WTC11 (cell line): ENCODE results near the gene ANTKMT. TPM values are rescaled to one million over a fixed set of nuclear protein-coding genes. Genes with fewer than 3 reads are reported as not detected.

Source experiments
- ATAC-seq: fragments of 200-7000 bp; cut with Tn5 transposase; 2 replicates; pipeline ENCODE4 v1.10.0; 2021; ENCODE audit warnings: mild to moderate bottlenecking, moderate library complexity
- CTCF ChIA-PET: fragments of 300-600 bp; sonication (Branson Sonifier 250); formaldehyde crosslinking; loops from one replicate; lab custom pipeline; 2021; ENCODE audit warnings: antibody characterized with exemption; lab: Charles Lee
- POLR2A ChIA-PET: fragments of 350-600 bp; sonication (Branson Sonifier 250); formaldehyde crosslinking; loops from one replicate; lab custom pipeline; 2021; ENCODE audit warnings: antibody characterized with exemption; lab: Charles Lee
- DNase-seq: peaks from one replicate; pipeline ENCODE4 v3.0.0; 2021; ENCODE audit warnings: low spot score
- H3K27ac Mint-ChIP-seq: 2 replicates; pipeline ENCODE4 v1.8.0; 2021; ENCODE audit warnings: mixed read lengths
- H3K27me3 Mint-ChIP-seq: 2 replicates; pipeline ENCODE4 v1.8.0; 2021; ENCODE audit warnings: low read depth, mild to moderate bottlenecking, moderate library complexity, mixed read lengths
- H3K36me3 Mint-ChIP-seq: 2 replicates; pipeline ENCODE4 v1.8.0; 2021; ENCODE audit warnings: mixed read lengths
- H3K4me1 Mint-ChIP-seq: 2 replicates; pipeline ENCODE4 v1.8.0; 2022; ENCODE audit warnings: mixed read lengths
- H3K4me3 Mint-ChIP-seq: 2 replicates; pipeline ENCODE4 v1.8.0; 2021; ENCODE audit warnings: mild to moderate bottlenecking, moderate library complexity, mixed read lengths
- H3K9me3 Mint-ChIP-seq: 2 replicates; pipeline ENCODE4 v1.8.0; 2021; ENCODE audit warnings: mixed read lengths
- ELF4 ChIP-seq: sonication (generic); formaldehyde crosslinking; IDR thresholded peaks from 2 replicates; pipeline ENCODE4 v1.8.1; 2022; ENCODE audit warnings: low read depth, mild to moderate bottlenecking, moderate library complexity, missing genetic modification reagents
- ESRRA ChIP-seq: sonication (generic); formaldehyde crosslinking; IDR thresholded peaks from 2 replicates; pipeline ENCODE4 v1.8.1; 2022; ENCODE audit warnings: mild to moderate bottlenecking, missing genetic modification reagents, borderline replicate concordance
- FOXJ3 ChIP-seq: sonication (generic); formaldehyde crosslinking; IDR thresholded peaks from 2 replicates; pipeline ENCODE4 v1.9.0; 2021; ENCODE audit warnings: missing genetic modification reagents, mild to moderate bottlenecking, borderline replicate concordance
- GABPB1 ChIP-seq: sonication (generic); formaldehyde crosslinking; IDR thresholded peaks from 2 replicates; pipeline ENCODE4 v1.8.1; 2023; ENCODE audit warnings: mild to moderate bottlenecking, missing genetic modification reagents
- MXD4 ChIP-seq: fragments of 250-450 bp; sonication (Bioruptor Pico); IDR thresholded peaks from 2 replicates; pipeline ENCODE4 v1.8.0; 2021; ENCODE audit warnings: mild to moderate bottlenecking, moderate library complexity, borderline replicate concordance
- MYBL2 ChIP-seq: sonication (generic); formaldehyde crosslinking; IDR thresholded peaks from 2 replicates; pipeline ENCODE4 v1.8.1; 2023; ENCODE audit warnings: mild to moderate bottlenecking, moderate library complexity, missing genetic modification reagents
- NR2C2 ChIP-seq: sonication (generic); formaldehyde crosslinking; IDR thresholded peaks from 2 replicates; pipeline ENCODE4 v1.8.0; 2022; ENCODE audit warnings: mild to moderate bottlenecking, missing genetic modification reagents
- RORB ChIP-seq: fragments of 250-450 bp; sonication (Bioruptor Pico); IDR thresholded peaks from 2 replicates; pipeline ENCODE4 v1.9.0; 2021; ENCODE audit warnings: mild to moderate bottlenecking
- SMAD3 ChIP-seq: sonication (generic); formaldehyde crosslinking; IDR thresholded peaks from 2 replicates; pipeline ENCODE4 v1.8.0; 2022; ENCODE audit warnings: missing genetic modification reagents, mild to moderate bottlenecking, borderline replicate concordance
- TP53 ChIP-seq: sonication (generic); formaldehyde crosslinking; IDR thresholded peaks from 2 replicates; pipeline ENCODE4 v1.8.1; 2023; ENCODE audit warnings: mild to moderate bottlenecking, missing genetic modification reagents
- ZBTB21 ChIP-seq: sonication (generic); formaldehyde crosslinking; IDR thresholded peaks from 2 replicates; pipeline ENCODE4 v1.8.1; 2023; ENCODE audit warnings: mild to moderate bottlenecking, missing genetic modification reagents, borderline replicate concordance
- ZNF219 ChIP-seq: sonication (generic); formaldehyde crosslinking; IDR thresholded peaks from 2 replicates; pipeline ENCODE4 v1.8.0; 2023; ENCODE audit warnings: missing genetic modification reagents, mild to moderate bottlenecking, borderline replicate concordance
- ZNF396 ChIP-seq: fragments of 250-450 bp; sonication (Bioruptor Pico); IDR thresholded peaks from 2 replicates; pipeline ENCODE4 v1.8.0; 2021; ENCODE audit warnings: mild to moderate bottlenecking, moderate library complexity, borderline replicate concordance
- total RNA-seq: library from RNA; stranded (reverse); gene quantifications from 3 replicates; pipeline ENCODE4 v1.2.3, GENCODE V29; 2021
- TF ChIP-seq, protein P1 (sequence below): sonication (generic); formaldehyde crosslinking; IDR thresholded peaks from 2 replicates; pipeline ENCODE4 v1.8.1; 2022; ENCODE audit warnings: low read depth, mild to moderate bottlenecking, moderate library complexity, missing genetic modification reagents, borderline replicate concordance
- TF ChIP-seq, protein P2 (sequence below): fragments of 250-450 bp; sonication (Bioruptor Pico); IDR thresholded peaks from 2 replicates; pipeline ENCODE4 v1.9.0; 2021; ENCODE audit warnings: mild to moderate bottlenecking, borderline replicate concordance
- TF ChIP-seq, protein P3 (sequence below): sonication (generic); formaldehyde crosslinking; IDR thresholded peaks from 2 replicates; pipeline ENCODE4 v1.8.0; 2022; ENCODE audit warnings: mild to moderate bottlenecking, missing genetic modification reagents
- TF ChIP-seq, protein P4 (sequence below): sonication (generic); formaldehyde crosslinking; IDR thresholded peaks from 2 replicates; pipeline ENCODE4 v1.8.0; 2022; ENCODE audit warnings: missing genetic modification reagents
- TF ChIP-seq, protein P5 (sequence below): sonication (generic); formaldehyde crosslinking; IDR thresholded peaks from 2 replicates; pipeline ENCODE4 v1.8.0; 2022; ENCODE audit warnings: mild to moderate bottlenecking, missing genetic modification reagents

The ANTKMT gene
- total RNA-seq, 1 experiment from 2014 or later = 40.6 TPM

DNA sequence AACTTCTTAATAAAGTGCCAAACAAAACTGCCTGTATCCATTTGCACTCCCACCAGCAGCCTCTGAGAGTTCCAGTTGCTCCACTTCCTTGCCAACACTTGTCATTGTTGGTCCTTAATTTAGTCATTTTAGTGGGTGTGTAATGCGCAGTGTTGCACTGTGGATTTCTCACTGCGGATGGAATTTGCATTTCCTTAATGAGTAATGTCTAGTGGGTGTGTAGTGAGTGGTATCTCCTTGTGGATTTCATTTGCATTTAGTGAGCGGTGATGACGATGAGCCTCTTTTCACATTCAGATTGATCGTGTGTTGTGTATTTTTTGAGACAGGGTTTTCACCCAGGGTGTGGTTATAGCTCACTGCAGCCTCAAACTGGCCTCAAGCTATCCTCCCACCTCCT lies 35.5 kb downstream of the ANTKMT start (continued):
- TF ChIP-seq MYBL2 (no peak), ESRRA (no peak), SMAD3 (CRISPR knock-in tag) (no peak), FOXJ3 (CRISPR knock-in tag) (no peak), ZNF396 (CRISPR knock-in tag) (no peak)

DNA sequence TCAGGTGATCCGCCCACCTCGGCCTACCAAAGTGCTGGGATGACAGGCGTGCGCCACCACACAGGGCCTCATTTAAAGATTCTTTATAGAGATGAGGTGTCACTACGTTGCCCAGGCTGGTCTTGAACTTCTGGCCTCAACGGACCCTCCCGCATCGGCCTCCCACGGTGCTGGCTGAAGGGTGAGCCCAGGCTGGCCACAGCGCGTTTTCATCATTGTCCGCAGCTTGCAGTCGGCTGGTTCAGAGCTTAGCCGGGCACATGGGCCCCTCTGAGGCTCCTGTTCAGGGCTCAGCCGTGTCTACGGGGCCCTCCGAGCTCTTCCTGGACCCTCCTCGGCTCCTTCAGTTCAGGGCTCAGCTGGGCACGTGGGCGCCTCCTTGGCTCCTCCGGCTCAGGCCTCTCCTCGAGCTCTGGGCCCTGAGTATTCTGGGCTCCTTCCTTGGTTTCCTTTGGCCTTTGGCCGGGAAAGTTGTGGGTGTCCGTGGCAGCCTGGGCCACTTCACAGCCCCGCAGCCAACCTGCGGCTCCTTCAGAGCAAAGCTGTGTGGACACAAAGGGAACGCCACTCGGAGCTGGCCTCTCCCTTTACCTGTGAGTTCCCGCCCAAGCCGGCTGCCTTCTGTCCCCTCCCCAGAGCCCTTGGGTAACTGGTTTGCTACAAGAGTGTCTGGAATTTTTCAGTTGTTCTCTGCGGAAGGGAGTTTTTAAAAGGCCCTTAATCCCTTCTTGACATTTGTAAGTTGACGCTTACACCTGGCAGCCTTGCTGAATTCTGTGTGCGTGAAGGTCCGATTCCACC lies 38.4 kb downstream of the ANTKMT start:
- TF ChIP-seq MXD4 (CRISPR knock-in tag) (no peak), TP53 (CRISPR knock-in tag) (no peak), NR2C2 (CRISPR knock-in tag) (no peak), ZNF219 (CRISPR knock-in tag) (no peak), GABPB1 (CRISPR knock-in tag) (no peak), ZBTB21 (CRISPR knock-in tag) (no peak), SMAD3 (CRISPR knock-in tag) (no peak), ELF4 (no peak), RORB (CRISPR knock-in tag) (no peak), ZNF396 (CRISPR knock-in tag) (no peak)
- TF ChIP-seq, protein P1, sequence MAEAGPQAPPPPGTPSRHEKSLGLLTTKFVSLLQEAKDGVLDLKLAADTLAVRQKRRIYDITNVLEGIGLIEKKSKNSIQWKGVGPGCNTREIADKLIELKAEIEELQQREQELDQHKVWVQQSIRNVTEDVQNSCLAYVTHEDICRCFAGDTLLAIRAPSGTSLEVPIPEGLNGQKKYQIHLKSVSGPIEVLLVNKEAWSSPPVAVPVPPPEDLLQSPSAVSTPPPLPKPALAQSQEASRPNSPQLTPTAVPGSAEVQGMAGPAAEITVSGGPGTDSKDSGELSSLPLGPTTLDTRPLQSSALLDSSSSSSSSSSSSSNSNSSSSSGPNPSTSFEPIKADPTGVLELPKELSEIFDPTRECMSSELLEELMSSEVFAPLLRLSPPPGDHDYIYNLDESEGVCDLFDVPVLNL = no peak
- TF ChIP-seq, protein P2, sequence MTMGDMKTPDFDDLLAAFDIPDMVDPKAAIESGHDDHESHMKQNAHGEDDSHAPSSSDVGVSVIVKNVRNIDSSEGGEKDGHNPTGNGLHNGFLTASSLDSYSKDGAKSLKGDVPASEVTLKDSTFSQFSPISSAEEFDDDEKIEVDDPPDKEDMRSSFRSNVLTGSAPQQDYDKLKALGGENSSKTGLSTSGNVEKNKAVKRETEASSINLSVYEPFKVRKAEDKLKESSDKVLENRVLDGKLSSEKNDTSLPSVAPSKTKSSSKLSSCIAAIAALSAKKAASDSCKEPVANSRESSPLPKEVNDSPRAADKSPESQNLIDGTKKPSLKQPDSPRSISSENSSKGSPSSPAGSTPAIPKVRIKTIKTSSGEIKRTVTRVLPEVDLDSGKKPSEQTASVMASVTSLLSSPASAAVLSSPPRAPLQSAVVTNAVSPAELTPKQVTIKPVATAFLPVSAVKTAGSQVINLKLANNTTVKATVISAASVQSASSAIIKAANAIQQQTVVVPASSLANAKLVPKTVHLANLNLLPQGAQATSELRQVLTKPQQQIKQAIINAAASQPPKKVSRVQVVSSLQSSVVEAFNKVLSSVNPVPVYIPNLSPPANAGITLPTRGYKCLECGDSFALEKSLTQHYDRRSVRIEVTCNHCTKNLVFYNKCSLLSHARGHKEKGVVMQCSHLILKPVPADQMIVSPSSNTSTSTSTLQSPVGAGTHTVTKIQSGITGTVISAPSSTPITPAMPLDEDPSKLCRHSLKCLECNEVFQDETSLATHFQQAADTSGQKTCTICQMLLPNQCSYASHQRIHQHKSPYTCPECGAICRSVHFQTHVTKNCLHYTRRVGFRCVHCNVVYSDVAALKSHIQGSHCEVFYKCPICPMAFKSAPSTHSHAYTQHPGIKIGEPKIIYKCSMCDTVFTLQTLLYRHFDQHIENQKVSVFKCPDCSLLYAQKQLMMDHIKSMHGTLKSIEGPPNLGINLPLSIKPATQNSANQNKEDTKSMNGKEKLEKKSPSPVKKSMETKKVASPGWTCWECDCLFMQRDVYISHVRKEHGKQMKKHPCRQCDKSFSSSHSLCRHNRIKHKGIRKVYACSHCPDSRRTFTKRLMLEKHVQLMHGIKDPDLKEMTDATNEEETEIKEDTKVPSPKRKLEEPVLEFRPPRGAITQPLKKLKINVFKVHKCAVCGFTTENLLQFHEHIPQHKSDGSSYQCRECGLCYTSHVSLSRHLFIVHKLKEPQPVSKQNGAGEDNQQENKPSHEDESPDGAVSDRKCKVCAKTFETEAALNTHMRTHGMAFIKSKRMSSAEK (CRISPR knock-in tag) = no peak
- TF ChIP-seq, protein P3, sequence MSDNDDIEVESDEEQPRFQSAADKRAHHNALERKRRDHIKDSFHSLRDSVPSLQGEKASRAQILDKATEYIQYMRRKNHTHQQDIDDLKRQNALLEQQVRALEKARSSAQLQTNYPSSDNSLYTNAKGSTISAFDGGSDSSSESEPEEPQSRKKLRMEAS (CRISPR knock-in tag) = no peak
- TF ChIP-seq, protein P4, sequence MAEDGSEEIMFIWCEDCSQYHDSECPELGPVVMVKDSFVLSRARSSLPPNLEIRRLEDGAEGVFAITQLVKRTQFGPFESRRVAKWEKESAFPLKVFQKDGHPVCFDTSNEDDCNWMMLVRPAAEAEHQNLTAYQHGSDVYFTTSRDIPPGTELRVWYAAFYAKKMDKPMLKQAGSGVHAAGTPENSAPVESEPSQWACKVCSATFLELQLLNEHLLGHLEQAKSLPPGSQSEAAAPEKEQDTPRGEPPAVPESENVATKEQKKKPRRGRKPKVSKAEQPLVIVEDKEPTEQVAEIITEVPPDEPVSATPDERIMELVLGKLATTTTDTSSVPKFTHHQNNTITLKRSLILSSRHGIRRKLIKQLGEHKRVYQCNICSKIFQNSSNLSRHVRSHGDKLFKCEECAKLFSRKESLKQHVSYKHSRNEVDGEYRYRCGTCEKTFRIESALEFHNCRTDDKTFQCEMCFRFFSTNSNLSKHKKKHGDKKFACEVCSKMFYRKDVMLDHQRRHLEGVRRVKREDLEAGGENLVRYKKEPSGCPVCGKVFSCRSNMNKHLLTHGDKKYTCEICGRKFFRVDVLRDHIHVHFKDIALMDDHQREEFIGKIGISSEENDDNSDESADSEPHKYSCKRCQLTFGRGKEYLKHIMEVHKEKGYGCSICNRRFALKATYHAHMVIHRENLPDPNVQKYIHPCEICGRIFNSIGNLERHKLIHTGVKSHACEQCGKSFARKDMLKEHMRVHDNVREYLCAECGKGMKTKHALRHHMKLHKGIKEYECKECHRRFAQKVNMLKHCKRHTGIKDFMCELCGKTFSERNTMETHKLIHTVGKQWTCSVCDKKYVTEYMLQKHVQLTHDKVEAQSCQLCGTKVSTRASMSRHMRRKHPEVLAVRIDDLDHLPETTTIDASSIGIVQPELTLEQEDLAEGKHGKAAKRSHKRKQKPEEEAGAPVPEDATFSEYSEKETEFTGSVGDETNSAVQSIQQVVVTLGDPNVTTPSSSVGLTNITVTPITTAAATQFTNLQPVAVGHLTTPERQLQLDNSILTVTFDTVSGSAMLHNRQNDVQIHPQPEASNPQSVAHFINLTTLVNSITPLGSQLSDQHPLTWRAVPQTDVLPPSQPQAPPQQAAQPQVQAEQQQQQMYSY (CRISPR knock-in tag) = no peak
- TF ChIP-seq, protein P5, sequence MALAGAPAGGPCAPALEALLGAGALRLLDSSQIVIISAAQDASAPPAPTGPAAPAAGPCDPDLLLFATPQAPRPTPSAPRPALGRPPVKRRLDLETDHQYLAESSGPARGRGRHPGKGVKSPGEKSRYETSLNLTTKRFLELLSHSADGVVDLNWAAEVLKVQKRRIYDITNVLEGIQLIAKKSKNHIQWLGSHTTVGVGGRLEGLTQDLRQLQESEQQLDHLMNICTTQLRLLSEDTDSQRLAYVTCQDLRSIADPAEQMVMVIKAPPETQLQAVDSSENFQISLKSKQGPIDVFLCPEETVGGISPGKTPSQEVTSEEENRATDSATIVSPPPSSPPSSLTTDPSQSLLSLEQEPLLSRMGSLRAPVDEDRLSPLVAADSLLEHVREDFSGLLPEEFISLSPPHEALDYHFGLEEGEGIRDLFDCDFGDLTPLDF = no peak
- H3K27me3 Mint-ChIP-seq = peaks cover 6% of the 10 kb centered on the region; the same call in 1 of the 2 replicates
- peaks cover 5% of the 10 kb centered on the region for H3K9me3 Mint-ChIP-seq
- ChIA-PET CTCF (interaction anchor here (0.9 to 1.6 kb wide), 6 partner anchors 14 to 48 kb away, joined by 3 to 4 read pairs (median 4); partner anchors contain the start of gene CIAO3), POLR2A (no interaction called here)
- H3K4me1 Mint-ChIP-seq = no peaks in the 10 kb centered on the region
- ATAC-seq = 0 out of 2 replicates have a peak, but pooled peaks have one; percentile 16
- H3K36me3 Mint-ChIP-seq = no peaks in the 10 kb centered on the region; the same call in 1 of the 2 replicates
- DNase-seq = no peak
- H3K27ac Mint-ChIP-seq = peak overlapping the region; percentile 49; the same call in 1 of the 2 replicates
- H3K4me3 Mint-ChIP-seq = no peak overlapping the region
